ENCODE results near the gene APOL4. TPM values are rescaled to one million over a fixed set of nuclear protein-coding genes. Genes with fewer than 3 reads are reported as not detected.
"Not testable (repeated sequence)": the region's sequence is repeated elsewhere in the genome, so short reads cannot be mapped to it uniquely, and the experiment has no call there.

APOL4 gene
- total and polyA plus RNA-seq, 3 experiments from 2014 or later: 0.42 to 0.46 TPM; not detected in 1

DNA sequence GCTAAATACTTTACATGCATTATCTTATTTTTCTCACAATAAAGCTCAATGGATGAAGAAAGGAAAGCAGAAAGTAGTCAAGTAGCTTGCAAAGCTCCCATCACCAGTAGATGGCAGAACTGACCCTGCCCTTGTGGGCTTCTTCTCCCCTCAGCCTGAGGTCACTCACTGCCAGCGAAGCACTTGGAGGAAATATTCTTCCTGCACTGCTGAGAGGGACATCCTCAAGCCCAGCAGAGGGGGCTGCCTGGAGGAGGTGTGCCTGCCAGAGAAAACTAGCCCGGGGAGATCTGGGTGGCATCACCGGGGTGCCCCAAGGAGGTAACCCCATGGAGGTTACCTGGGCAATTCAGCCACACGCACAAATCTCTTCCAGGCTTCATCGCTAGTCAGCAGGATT lies 6.6 kb downstream of the APOL4 start:
- no peak overlapping the region for H3K4me3 ChIP-seq (ENCODE audit: low read length)
- no peaks in the 10 kb centered on the region for H3K36me3 ChIP-seq (ENCODE audit: insufficient read depth, low read length)
- ChIA-PET CTCF (interaction anchor here (1.0 to 1.8 kb wide), 4 partner anchors 32 to 293 kb away, joined by 3 to 6 read pairs (median 4); partner anchors contain the start of gene APOL2), POLR2A (no interaction called here)
- Mint-ChIP-seq H3K27me3 (peaks cover 4 to 17% of the 10 kb centered on the region in 2 donors), H3K27ac (peak overlapping the region in 1 of 8 donors; percentile 21), H3K36me3 (peaks cover 0 to 3% (median 0%) of the 10 kb centered on the region in 3 donors), H3K4me3 (no peak overlapping the region), H3K4me1 (peaks cover 6 to 13% (median 9%) of the 10 kb centered on the region in 3 donors), H3K9me3 (no peaks in the 10 kb centered on the region)
- DNase-seq: peak in 3 of 5 donors; percentile 19 to 65 (median 38)
- H3K27ac ChIP-seq (ENCODE audit: low read depth, low read length): no peak overlapping the region
- H3K27me3 ChIP-seq (ENCODE audit: insufficient read depth, low read length, poor library complexity, severe bottlenecking): no peaks in the 10 kb centered on the region
- no peaks in the 10 kb centered on the region for H3K9me3 ChIP-seq (ENCODE audit: low read length)
- H3K4me1 ChIP-seq (ENCODE audit: insufficient read depth, low read length): no peaks in the 10 kb centered on the region

DNA sequence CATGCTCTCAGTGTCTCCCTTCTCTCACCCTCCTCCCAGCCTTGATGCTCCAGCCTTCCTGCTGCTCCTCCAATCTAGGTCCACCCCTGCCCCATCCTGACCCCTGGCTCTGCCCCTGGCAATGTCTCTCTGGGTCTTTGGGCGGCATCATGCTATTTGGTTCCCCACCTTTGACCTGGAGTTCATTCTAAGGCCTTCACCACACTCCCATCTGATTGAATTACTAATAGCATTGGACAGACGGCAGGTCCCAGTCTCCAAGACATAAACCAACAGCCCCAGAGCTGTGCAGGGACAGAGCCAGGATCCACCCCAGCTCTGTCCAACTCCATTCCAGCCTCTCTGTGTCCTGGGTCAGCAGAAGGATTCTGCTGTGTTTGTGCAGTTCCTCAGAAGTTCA lies 7.2 kb downstream of the APOL4 start:
- Histone ChIP-seq H3K4me1 (ENCODE audit: insufficient read depth, low read length) (no peaks in the 10 kb centered on the region), H3K4me3 (ENCODE audit: low read length) (no peak overlapping the region), H3K36me3 (ENCODE audit: insufficient read depth, low read length) (no peaks in the 10 kb centered on the region), H3K27me3 (ENCODE audit: insufficient read depth, low read length, poor library complexity, severe bottlenecking) (no peaks in the 10 kb centered on the region), H3K27ac (ENCODE audit: low read depth, low read length) (no peak overlapping the region), H3K9me3 (ENCODE audit: low read length) (no peaks in the 10 kb centered on the region)
- Mint-ChIP-seq H3K9me3 (no peaks in the 10 kb centered on the region), H3K27ac (no peak overlapping the region), H3K36me3 (peaks cover 0 to 1% (median 0%) of the 10 kb centered on the region in 3 donors), H3K27me3 (peaks cover 4 to 22% of the 10 kb centered on the region in 2 donors), H3K4me3 (no peak overlapping the region), H3K4me1 (peaks cover 6 to 13% (median 9%) of the 10 kb centered on the region in 3 donors)
- ChIA-PET CTCF (interaction anchor here (1.0 to 2.8 kb wide), 5 partner anchors 32 to 293 kb away, joined by 3 to 10 read pairs (median 4); partner anchors contain the start of gene APOL2), POLR2A (no interaction called here)
- no peak for DNase-seq

DNA sequence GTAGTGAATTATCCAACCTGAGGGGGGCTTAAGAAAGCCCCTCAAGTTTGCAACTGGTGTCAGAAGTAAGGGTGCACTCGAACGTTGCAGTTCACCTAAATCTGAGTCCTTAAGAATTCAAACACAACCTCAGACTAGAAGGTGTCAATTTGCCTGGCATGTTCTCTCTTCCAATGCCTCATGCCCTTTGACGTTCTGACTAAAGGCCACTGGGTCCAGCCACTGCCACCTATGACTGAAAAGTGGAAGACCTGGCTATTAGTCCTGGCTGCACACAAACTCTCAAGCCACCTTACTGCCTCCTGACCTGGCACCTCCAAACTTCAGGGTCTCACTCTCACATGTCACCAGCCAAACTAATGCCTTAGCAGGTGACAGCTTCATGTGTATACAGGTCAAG lies 8.0 kb downstream of the APOL4 start:
- no peaks in the 10 kb centered on the region for H3K36me3 Mint-ChIP-seq
- Histone ChIP-seq H3K9me3 (ENCODE audit: low read length) (no peaks in the 10 kb centered on the region), H3K36me3 (ENCODE audit: insufficient read depth, low read length) (no peaks in the 10 kb centered on the region), H3K27ac (ENCODE audit: low read depth, low read length) (no peak overlapping the region), H3K4me1 (ENCODE audit: insufficient read depth, low read length) (no peaks in the 10 kb centered on the region), H3K27me3 (ENCODE audit: insufficient read depth, low read length, poor library complexity, severe bottlenecking) (no peaks in the 10 kb centered on the region), H3K4me3 (ENCODE audit: low read length) (no peak overlapping the region)
- H3K4me1 Mint-ChIP-seq: peaks cover 6 to 13% (median 9%) of the 10 kb centered on the region in 3 donors
- CTCF ChIA-PET: interaction anchor here (2.8 kb wide), 1 partner anchor 293 kb away, joined by 10 read pairs; no protein-coding TSS in a partner anchor
- peak overlapping the region in 1 of 8 donors; percentile 8 for H3K27ac Mint-ChIP-seq
- no peak for DNase-seq
- H3K27me3 Mint-ChIP-seq: peaks cover 4 to 22% of the 10 kb centered on the region in 2 donors
- POLR2A ChIA-PET: no interaction called here
- no peaks in the 10 kb centered on the region for H3K9me3 Mint-ChIP-seq
- no peak overlapping the region for H3K4me3 Mint-ChIP-seq

GRCh38 chr22:36193171-36193570 lies 8.4 kb downstream of the APOL4 start:
- Histone ChIP-seq H3K36me3 (ENCODE audit: insufficient read depth, low read length) (no peaks in the 10 kb centered on the region), H3K9me3 (ENCODE audit: low read length) (no peaks in the 10 kb centered on the region), H3K27ac (ENCODE audit: low read depth, low read length) (no peak overlapping the region), H3K4me1 (ENCODE audit: insufficient read depth, low read length) (no peaks in the 10 kb centered on the region), H3K27me3 (ENCODE audit: insufficient read depth, low read length, poor library complexity, severe bottlenecking) (no peaks in the 10 kb centered on the region), H3K4me3 (ENCODE audit: low read length) (no peak overlapping the region)
- Mint-ChIP-seq H3K9me3 (no peaks in the 10 kb centered on the region), H3K27ac (peak overlapping the region in 1 of 8 donors; percentile 8), H3K4me1 (peaks cover 6 to 13% (median 9%) of the 10 kb centered on the region in 3 donors), H3K4me3 (no peak overlapping the region), H3K36me3 (no peaks in the 10 kb centered on the region), H3K27me3 (peaks cover 4 to 18% of the 10 kb centered on the region in 2 donors)
- ChIA-PET POLR2A (no interaction called here), CTCF (interaction anchor here (2.8 kb wide), 1 partner anchor 294 kb away, joined by 10 read pairs; no protein-coding TSS in a partner anchor)
- DNase-seq: no peak

DNA sequence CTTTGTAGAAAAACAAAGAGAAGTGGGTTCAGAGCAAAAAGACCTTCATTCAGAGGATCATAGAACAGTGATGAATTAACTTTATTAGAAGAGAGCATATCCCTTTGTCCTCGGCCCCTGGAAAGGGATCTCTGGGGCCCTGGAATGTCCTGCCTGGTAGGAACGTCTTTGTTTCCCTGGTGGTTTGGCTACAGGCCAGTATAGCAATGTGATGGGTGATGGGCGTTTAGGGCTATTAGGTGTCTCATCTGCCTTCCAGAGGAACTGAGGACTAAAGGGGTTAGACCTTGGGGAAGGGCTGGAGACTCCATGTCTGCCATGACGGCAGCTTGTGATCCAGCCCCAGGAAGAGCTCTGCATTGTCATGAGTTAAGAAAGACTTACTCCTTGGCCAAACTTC lies 9.1 kb downstream of the APOL4 start:
- Histone ChIP-seq H3K4me1 (ENCODE audit: insufficient read depth, low read length) (no peaks in the 10 kb centered on the region), H3K9me3 (ENCODE audit: low read length) (no peaks in the 10 kb centered on the region), H3K36me3 (ENCODE audit: insufficient read depth, low read length) (no peaks in the 10 kb centered on the region), H3K4me3 (ENCODE audit: low read length) (no peak overlapping the region), H3K27ac (ENCODE audit: low read depth, low read length) (no peak overlapping the region), H3K27me3 (ENCODE audit: insufficient read depth, low read length, poor library complexity, severe bottlenecking) (no peaks in the 10 kb centered on the region)
- ChIA-PET CTCF (interaction anchor here (2.8 kb wide), 1 partner anchor 294 kb away, joined by 10 read pairs; no protein-coding TSS in a partner anchor), POLR2A (no interaction called here)
- peaks cover 6 to 8% (median 7%) of the 10 kb centered on the region in 3 donors for H3K4me1 Mint-ChIP-seq
- H3K27ac Mint-ChIP-seq: no peak overlapping the region
- no peaks in the 10 kb centered on the region for H3K36me3 Mint-ChIP-seq
- peaks cover 0 to 15% of the 10 kb centered on the region in 2 donors for H3K27me3 Mint-ChIP-seq
- DNase-seq: no peak
- H3K9me3 Mint-ChIP-seq: no peaks in the 10 kb centered on the region
- no peak overlapping the region for H3K4me3 Mint-ChIP-seq

- peaks cover 0 to 11% of the 10 kb centered on the region in 2 donors for H3K27me3 Mint-ChIP-seq
- Histone ChIP-seq H3K27ac (ENCODE audit: low read depth, low read length) (no peak overlapping the region), H3K9me3 (ENCODE audit: low read length) (no peaks in the 10 kb centered on the region), H3K4me3 (ENCODE audit: low read length) (no peak overlapping the region), H3K4me1 (ENCODE audit: insufficient read depth, low read length) (no peaks in the 10 kb centered on the region), H3K36me3 (ENCODE audit: insufficient read depth, low read length) (no peaks in the 10 kb centered on the region), H3K27me3 (ENCODE audit: insufficient read depth, low read length, poor library complexity, severe bottlenecking) (no peaks in the 10 kb centered on the region)
- ChIA-PET CTCF (interaction anchor here (2.8 kb wide), 1 partner anchor 296 kb away, joined by 10 read pairs; no protein-coding TSS in a partner anchor), POLR2A (no interaction called here)
- H3K4me1 Mint-ChIP-seq: no peaks in the 10 kb centered on the region
- H3K36me3 Mint-ChIP-seq: no peaks in the 10 kb centered on the region
- H3K27ac Mint-ChIP-seq: peak overlapping the region in 1 of 8 donors; percentile 8
- H3K4me3 Mint-ChIP-seq: no peak overlapping the region
- DNase-seq: no peak
- H3K9me3 Mint-ChIP-seq: no peaks in the 10 kb centered on the region
Observed at GRCh38 chr22:36191106-36191836, 10.3 kb downstream of the APOL4 start.

DNA sequence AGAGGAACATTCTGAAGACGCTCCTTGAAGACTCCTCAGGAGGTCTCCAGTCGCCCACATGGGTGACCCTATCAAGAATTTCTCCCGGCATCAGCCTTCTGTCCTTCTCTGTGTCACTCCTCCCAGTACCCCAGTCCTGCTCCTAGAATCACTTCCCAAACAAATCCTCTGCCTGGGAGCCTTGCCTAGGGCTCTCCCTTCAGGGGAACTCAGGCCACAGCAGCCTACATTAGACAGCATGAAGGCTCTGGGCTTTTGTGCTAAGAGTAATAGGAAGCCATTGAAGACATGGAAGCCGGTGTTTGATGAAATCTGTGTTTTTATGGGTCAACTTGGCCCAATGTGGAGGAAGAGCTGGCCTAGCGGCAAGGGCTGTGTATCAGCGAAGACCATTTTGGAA lies 13.7 kb downstream of the APOL4 start:
- CTCF ChIA-PET; H3K27me3 ChIP-seq (ENCODE audit: insufficient read depth, low read length, poor library complexity, severe bottlenecking); H3K9me3 Mint-ChIP-seq; H3K4me3 ChIP-seq (ENCODE audit: low read length); DNase-seq; H3K27ac Mint-ChIP-seq; H3K4me1 Mint-ChIP-seq; H3K4me3 Mint-ChIP-seq; H3K9me3 ChIP-seq (ENCODE audit: low read length); H3K4me1 ChIP-seq (ENCODE audit: insufficient read depth, low read length); H3K36me3 ChIP-seq (ENCODE audit: insufficient read depth, low read length); POLR2A ChIA-PET; H3K36me3 Mint-ChIP-seq; H3K27ac ChIP-seq (ENCODE audit: low read depth, low read length): not testable (repeated sequence)
- peaks cover 0 to 11% of the 10 kb centered on the region in 2 donors for H3K27me3 Mint-ChIP-seq

DNA sequence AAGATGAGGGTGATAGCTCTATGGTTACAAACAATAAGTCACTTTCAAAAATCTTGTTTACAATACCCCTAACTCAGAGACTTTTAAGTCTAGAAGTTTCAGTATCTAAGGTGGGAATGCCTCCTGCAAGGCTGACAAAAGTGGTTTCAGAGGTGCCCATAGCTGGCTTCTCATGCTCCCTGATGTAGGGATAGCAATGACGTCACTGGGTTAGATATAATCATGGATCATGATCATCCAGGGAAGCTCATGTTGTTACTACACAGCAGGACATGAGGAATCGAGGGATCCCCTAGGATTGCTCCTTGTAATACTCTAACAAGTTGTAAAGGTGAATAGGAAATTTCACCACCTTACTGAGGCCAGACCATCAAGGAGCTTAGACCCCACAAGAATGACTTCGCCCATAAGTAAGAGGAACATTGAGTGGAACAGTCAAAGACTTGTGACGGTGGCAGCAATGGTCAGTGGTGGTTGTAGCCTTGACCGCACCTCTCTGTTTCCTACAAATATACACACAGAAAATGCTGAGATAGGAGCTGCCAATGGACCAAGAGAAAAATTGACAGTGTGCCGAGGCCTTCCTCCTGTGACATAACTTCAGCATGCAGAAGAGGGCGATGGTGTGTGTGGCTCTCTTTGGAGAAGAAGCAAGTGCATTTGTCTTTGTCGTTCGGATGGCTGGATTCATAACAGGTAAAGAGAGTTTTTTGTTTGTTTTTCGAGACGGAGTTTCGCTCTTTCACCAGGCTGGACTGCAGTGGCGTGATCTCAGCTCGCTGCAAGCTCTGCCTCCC lies 15.6 kb downstream of the APOL4 start:
- no peak for DNase-seq
- Histone ChIP-seq H3K27me3 (ENCODE audit: insufficient read depth, low read length, poor library complexity, severe bottlenecking) (no peaks in the 10 kb centered on the region), H3K27ac (ENCODE audit: low read depth, low read length) (no peak overlapping the region), H3K9me3 (ENCODE audit: low read length) (no peaks in the 10 kb centered on the region), H3K36me3 (ENCODE audit: insufficient read depth, low read length) (no peaks in the 10 kb centered on the region), H3K4me3 (ENCODE audit: low read length) (no peak overlapping the region), H3K4me1 (ENCODE audit: insufficient read depth, low read length) (no peaks in the 10 kb centered on the region)
- H3K4me1 Mint-ChIP-seq: no peaks in the 10 kb centered on the region
- ChIA-PET POLR2A (no interaction called here), CTCF (interaction anchor here (0.8 to 1.7 kb wide), 4 partner anchors 34 to 120 kb away, joined by 3 to 5 read pairs (median 3); no protein-coding TSS in a partner anchor)
- H3K9me3 Mint-ChIP-seq: no peaks in the 10 kb centered on the region
- no peaks in the 10 kb centered on the region for H3K36me3 Mint-ChIP-seq
- H3K27me3 Mint-ChIP-seq: peaks cover 0 to 5% of the 10 kb centered on the region in 2 donors
- H3K27ac Mint-ChIP-seq: no peak overlapping the region
- H3K4me3 Mint-ChIP-seq: no peak overlapping the region

Data from CD8-positive, alpha-beta memory T cell (primary cell).